Spleen (tissue), 7 donors: ENCODE data around the gene PTPRCAP.

Source experiments
- POLR2A ChIP-seq, 3 donors: fragments of 450-650 bp; IDR thresholded peaks; one replicate each; pipeline ENCODE4 v1.5.1; 2017; ENCODE audit warnings: antibody characterized with exemption in 3 of 3, mild to moderate bottlenecking in 1 of 3
- POLR2AphosphoS5 ChIP-seq, 3 donors: sonication (generic); formaldehyde crosslinking; IDR thresholded peaks; one replicate each; pipeline ENCODE4 v1.5.1; 2017; ENCODE audit warnings: antibody characterized with exemption in 3 of 3
- TF ChIP-seq, protein P1 (sequence below), 11 experiments: fragments of 200-600 bp in 7 of 11; fragments of 450-650 bp in 4 of 11; sonication (generic) in 4 of 11; IDR thresholded peaks in 8 of 11; conservative IDR thresholded peaks in 3 of 11; 1 replicate in 7 of 11; 2 replicates in 4 of 11; pipeline versions ENCODE4 v1.4.0 to v1.8.0; 2016 to 2021; ENCODE audit warnings: antibody characterized with exemption in 11 of 11, inconsistent platforms in 4 of 11, mild to moderate bottlenecking in 1 of 11
- donor health status: DM: no; HTN: no; CAD: no; lungs with moderate emphysema.
- donor health status: DM: no; HTN: no; CAD: no.
- donor health status: DM: no; HTN: no; CAD: no.

DNA sequence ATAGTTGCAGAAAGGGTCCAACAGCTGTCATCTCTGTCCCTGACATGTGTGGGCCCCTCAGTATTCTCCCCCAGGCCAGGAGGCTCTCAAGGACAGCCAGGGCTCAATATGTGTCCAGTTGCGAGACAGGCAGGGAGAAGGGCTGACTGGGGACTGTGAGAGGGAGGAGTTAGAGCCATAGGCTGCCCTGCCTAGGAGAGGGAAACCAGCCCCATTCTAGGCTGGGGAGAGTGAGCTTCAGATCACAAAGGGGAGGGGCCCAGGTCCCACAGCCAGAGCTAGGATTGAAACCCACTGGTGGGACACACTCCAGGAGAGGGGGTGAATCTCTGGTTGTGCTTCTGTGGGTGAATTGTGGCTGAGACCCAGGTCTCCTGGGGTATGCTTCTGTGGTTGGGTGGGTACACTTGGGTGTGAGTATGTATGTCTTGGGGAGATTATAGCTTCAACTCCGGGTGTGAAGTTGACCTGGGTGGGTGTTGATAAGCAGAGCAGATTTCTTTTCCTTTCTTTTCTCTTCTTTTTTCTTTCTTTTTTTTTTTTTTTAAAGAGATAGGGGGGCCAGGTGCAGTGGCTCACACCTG, 24.1 kb downstream of the PTPRCAP start:
- TF ChIP-seq, protein P1, sequence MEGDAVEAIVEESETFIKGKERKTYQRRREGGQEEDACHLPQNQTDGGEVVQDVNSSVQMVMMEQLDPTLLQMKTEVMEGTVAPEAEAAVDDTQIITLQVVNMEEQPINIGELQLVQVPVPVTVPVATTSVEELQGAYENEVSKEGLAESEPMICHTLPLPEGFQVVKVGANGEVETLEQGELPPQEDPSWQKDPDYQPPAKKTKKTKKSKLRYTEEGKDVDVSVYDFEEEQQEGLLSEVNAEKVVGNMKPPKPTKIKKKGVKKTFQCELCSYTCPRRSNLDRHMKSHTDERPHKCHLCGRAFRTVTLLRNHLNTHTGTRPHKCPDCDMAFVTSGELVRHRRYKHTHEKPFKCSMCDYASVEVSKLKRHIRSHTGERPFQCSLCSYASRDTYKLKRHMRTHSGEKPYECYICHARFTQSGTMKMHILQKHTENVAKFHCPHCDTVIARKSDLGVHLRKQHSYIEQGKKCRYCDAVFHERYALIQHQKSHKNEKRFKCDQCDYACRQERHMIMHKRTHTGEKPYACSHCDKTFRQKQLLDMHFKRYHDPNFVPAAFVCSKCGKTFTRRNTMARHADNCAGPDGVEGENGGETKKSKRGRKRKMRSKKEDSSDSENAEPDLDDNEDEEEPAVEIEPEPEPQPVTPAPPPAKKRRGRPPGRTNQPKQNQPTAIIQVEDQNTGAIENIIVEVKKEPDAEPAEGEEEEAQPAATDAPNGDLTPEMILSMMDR (IDR thresholded peaks at IDR 0.05 in 8 of 11, conservative IDR thresholded peaks at IDR 0.05 in 3 of 11), result no peak
- no peak for TF ChIP-seq POLR2AphosphoS5 (IDR thresholded peaks at IDR 0.05)
- no peak for TF ChIP-seq POLR2A (IDR thresholded peaks at IDR 0.05)
